ENCODE results near the gene CYB5A.

DNA sequence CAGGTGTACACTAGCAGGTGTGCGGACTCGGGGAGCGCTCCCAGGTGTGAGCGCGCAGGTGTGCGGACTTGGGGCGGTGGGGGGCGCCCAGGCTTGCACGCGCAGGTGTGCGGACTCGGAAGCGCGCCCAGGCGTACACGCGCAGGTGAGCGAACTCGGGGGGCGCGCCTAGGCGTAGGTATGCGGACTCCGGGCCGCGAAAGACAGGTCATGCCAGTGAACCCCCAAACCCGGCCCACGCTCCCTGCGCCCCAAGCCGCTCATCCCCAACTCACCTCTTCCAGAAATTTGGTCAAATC lies 342 bp downstream of the CYB5A start:
- TF ChIP-seq POLR2A (IDR thresholded peaks at IDR 0.05) (no peak), POLR2AphosphoS5 (IDR thresholded peaks at IDR 0.05) (no peak)
